Neural crest cell (in vitro differentiated cells): ENCODE data around the gene NOB1. TPM values are rescaled to one million over a fixed set of nuclear protein-coding genes. Genes with fewer than 3 reads are reported as not detected.
A peak's percentile ranks its signal among the peaks of the same experiment; 100 is the strongest.

Experiments used
- DNase-seq: peaks from one replicate; pipeline ENCODE4 v3.0.0; 2021; ENCODE audit warnings: low read depth, mixed read lengths, low spot score
- H3K27ac Mint-ChIP-seq: one replicate; pipeline ENCODE4 v1.8.0; 2021; ENCODE audit warnings: mild to moderate bottlenecking, mixed read lengths; ENCODE audit not compliant: unreplicated experiment
- H3K27me3 Mint-ChIP-seq: 2 replicates; pipeline ENCODE4 v1.8.0; 2021; ENCODE audit warnings: low read depth, mild to moderate bottlenecking, mixed read lengths
- H3K36me3 Mint-ChIP-seq: 2 replicates; pipeline ENCODE4 v1.8.0; 2021; ENCODE audit warnings: low read depth, mild to moderate bottlenecking, mixed read lengths
- H3K4me1 Mint-ChIP-seq: 2 replicates; pipeline ENCODE4 v1.8.0; 2021; ENCODE audit warnings: mixed read lengths
- H3K4me3 Mint-ChIP-seq: one replicate; pipeline ENCODE4 v1.8.0; 2021; ENCODE audit warnings: mild to moderate bottlenecking, mixed read lengths
- H3K9me3 Mint-ChIP-seq: 2 replicates; pipeline ENCODE4 v1.8.0; 2021; ENCODE audit warnings: mixed read lengths
- CTCF ChIP-seq: fragments of 200-600 bp; sonication (generic); conservative IDR thresholded peaks from 2 replicates; pipeline ENCODE4 v1.5.0; 2021; ENCODE audit warnings: antibody characterized with exemption, mild to moderate bottlenecking
- total RNA-seq: library from RNA; stranded (reverse); gene quantifications from 2 replicates; pipeline ENCODE4 v1.2.1, GENCODE V29; 2021

NOB1 gene
- total RNA-seq, 1 donor from 2014 or later = 60.1 TPM

GRCh38 chr16:69727916-69728270 is 26.8 kb downstream of the NOB1 start:
- DNase-seq = no peak
- no peak for TF ChIP-seq CTCF
- Mint-ChIP-seq H3K27me3 (no peaks in the 10 kb centered on the region), H3K27ac (no peak overlapping the region), H3K4me3 (peak overlapping the region; percentile 98), H3K36me3 (no peaks in the 10 kb centered on the region), H3K9me3 (no peaks in the 10 kb centered on the region), H3K4me1 (peaks cover 56% of the 10 kb centered on the region)

GRCh38 chr16:69726313-69727060 is 28.2 kb downstream of the NOB1 start, which contains the start of gene NQO1:
TSS of gene NQO1 (minus strand) at chr16:69726560. CDS start at chr16:69726439, 121 bp downstream.
- H3K27me3 Mint-ChIP-seq = no peaks in the 10 kb centered on the region
- peaks cover 60% of the 10 kb centered on the region for H3K4me1 Mint-ChIP-seq
- TF ChIP-seq CTCF = no peak
- peak; percentile 91 for DNase-seq
- peak within 1 kb of the TSS; percentile 100 for H3K27ac Mint-ChIP-seq
- peak within 1 kb of the TSS; percentile 98 for H3K4me3 Mint-ChIP-seq
- H3K36me3 Mint-ChIP-seq = no peaks in the 10 kb centered on the region
- H3K9me3 Mint-ChIP-seq = no peaks in the 10 kb centered on the region

- no peaks in the 10 kb centered on the region for H3K9me3 Mint-ChIP-seq
- H3K4me3 Mint-ChIP-seq = peak overlapping the region; percentile 98
- TF ChIP-seq CTCF = no peak
- peak overlapping the region; percentile 100 for H3K27ac Mint-ChIP-seq
- H3K36me3 Mint-ChIP-seq = no peaks in the 10 kb centered on the region
- DNase-seq = no peak
- no peaks in the 10 kb centered on the region for H3K27me3 Mint-ChIP-seq
- H3K4me1 Mint-ChIP-seq = peaks cover 60% of the 10 kb centered on the region
Observed at GRCh38 chr16:69725480-69726312, 29.0 kb downstream of the NOB1 start.

- H3K27me3 Mint-ChIP-seq = no peaks in the 10 kb centered on the region
- DNase-seq = no peak
- no peaks in the 10 kb centered on the region for H3K9me3 Mint-ChIP-seq
- peak overlapping the region; percentile 98 for H3K4me3 Mint-ChIP-seq
- no peaks in the 10 kb centered on the region for H3K36me3 Mint-ChIP-seq
- TF ChIP-seq CTCF = no peak
- H3K27ac Mint-ChIP-seq = peak overlapping the region; percentile 89
- H3K4me1 Mint-ChIP-seq = peaks cover 60% of the 10 kb centered on the region
Observed at GRCh38 chr16:69724981-69725479, 29.7 kb downstream of the NOB1 start.

- no peak for DNase-seq
- no peak overlapping the region for H3K27ac Mint-ChIP-seq
- no peaks in the 10 kb centered on the region for H3K36me3 Mint-ChIP-seq
- H3K4me1 Mint-ChIP-seq = peaks cover 56% of the 10 kb centered on the region
- peak overlapping the region; percentile 98 for H3K4me3 Mint-ChIP-seq
- no peaks in the 10 kb centered on the region for H3K9me3 Mint-ChIP-seq
- no peak for TF ChIP-seq CTCF
- H3K27me3 Mint-ChIP-seq = no peaks in the 10 kb centered on the region
Observed at GRCh38 chr16:69724414-69724873, 30.3 kb downstream of the NOB1 start.
